HG03432 (cell line): ENCODE measurements around the gene SPDYE3.
"Not testable (repeated sequence)": the region's sequence is repeated elsewhere in the genome, so short reads cannot be mapped to it uniquely, and the experiment has no call there.

Experiments
- ATAC-seq: cut with Tn5 transposase; IDR thresholded peaks from one replicate; pipeline ENCODE4 v1.9.1; 2021; ENCODE audit warnings: mild to moderate bottlenecking, moderate library complexity; ENCODE audit not compliant: unreplicated experiment

SPDYE3 gene

DNA sequence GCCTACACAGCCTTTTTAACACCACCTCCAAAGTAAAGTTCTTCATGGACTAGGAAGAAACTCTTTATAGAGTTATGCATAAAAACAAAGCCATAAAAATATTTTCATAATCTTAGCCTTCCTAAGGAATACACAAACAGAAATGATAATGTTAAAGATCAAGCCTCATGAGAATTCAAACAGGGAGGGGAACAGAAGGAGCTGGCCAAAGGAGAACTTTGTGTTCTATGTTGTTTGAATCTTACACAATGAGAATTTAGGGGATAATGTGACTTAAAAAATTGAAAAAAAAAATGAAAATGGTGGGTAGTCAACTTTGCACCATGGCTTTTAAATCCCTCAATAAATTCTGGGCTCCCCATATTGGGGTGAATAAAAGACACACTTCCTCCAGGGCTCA lies 41.3 kb downstream of the SPDYE3 start:
- no peak for ATAC-seq

- ATAC-seq: no peak
Measured at GRCh38 chr7:100349757-100350156, 42.3 kb downstream of the SPDYE3 start.

GRCh38 chr7:100351657-100352058 lies 44.2 kb downstream of the SPDYE3 start:
- ATAC-seq: no peak

- not testable (repeated sequence) for ATAC-seq
Measured at GRCh38 chr7:100352230-100352781, 44.8 kb downstream of the SPDYE3 start.

GRCh38 chr7:100352984-100353684 lies 45.6 kb downstream of the SPDYE3 start:
- no peak for ATAC-seq

GRCh38 chr7:100353685-100354330 lies 46.3 kb downstream of the SPDYE3 start:
- ATAC-seq: no peak

GRCh38 chr7:100356416-100357068 lies 49.0 kb downstream of the SPDYE3 start:
- no peak for ATAC-seq

GRCh38 chr7:100357131-100357561 lies 49.6 kb downstream of the SPDYE3 start:
- no peak for ATAC-seq

DNA sequence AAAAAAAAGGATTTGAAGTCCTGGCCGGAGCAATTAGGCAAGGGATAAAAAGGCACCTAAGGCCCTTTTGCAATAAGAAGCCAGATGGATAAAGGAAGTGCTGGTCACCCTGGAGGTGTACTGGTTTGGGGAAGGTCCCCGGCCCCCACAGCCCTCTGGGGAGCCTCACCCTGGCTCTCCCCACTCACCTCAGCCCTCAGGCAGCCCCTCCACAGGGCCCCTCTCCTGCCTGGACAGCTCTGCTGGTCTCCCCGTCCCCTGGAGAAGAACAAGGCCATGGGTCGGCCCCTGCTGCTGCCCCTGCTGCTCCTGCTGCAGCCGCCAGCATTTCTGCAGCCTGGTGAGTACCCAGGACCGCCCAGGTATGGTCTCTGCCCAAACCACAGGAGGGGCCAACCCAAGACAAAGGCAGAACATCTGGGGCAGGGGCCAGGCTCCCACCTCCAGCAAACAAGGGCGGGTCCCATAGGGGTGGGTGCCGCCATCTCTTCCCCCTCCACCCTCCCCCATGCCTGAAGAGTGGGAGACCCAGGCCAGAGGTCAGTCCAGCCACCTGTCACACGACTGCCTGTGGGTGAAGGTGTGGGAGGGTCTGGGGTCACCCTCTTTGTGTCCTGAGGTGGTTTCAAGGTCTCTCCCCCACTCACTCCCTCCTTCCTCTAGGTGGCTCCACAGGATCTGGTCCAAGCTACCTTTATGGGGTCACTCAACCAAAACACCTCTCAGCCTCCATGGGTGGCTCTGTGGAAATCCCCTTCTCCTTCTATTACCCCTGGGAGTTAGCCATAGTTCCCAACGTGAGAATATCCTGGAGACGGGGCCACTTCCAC lies 50.7 kb downstream of the SPDYE3 start, which contains the start of gene PILRB:
Gene PILRB (plus strand): TSS at position 91 of the 830 bp plus-strand sequence. CDS start 186 bp downstream, at position 277.
- ATAC-seq: peak; percentile 50

- ATAC-seq: no peak
Measured at GRCh38 chr7:100358857-100359212, 51.3 kb downstream of the SPDYE3 start.

DNA sequence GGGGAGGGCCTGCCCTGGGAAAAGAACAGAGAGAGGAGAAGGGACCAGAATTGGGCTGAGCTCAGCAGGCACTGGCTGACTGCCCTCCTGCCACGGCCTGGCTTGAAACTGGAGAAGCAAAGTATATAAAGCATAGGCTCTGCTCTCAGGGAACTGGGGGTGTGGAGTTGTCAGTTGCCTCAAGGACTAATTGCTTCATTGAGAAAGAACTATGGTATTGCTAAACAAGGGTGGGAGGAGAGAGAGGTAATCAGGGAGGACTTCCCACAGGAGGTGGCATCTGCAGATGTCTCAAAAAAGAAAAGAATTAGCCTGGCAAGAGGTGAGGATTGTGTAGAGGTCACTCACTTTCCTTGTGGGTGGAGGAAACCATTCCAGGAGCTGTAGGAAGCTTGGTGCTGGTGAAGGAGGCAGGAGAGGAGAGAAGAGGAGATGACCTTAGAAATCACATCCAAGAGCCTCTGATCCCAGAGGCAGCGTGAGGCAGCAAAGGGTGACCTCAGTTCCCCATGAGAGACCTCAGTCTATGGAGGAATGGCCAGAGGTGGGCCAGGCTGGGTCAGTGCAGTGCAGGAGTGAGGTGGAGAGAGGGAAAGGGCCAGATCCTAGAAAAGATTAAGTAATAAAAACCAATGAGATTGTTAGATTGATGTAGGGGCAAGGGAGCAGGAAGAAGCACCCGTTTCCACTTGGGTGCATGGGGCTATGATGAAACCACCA lies 52.8 kb downstream of the SPDYE3 start:
- no peak for ATAC-seq

DNA sequence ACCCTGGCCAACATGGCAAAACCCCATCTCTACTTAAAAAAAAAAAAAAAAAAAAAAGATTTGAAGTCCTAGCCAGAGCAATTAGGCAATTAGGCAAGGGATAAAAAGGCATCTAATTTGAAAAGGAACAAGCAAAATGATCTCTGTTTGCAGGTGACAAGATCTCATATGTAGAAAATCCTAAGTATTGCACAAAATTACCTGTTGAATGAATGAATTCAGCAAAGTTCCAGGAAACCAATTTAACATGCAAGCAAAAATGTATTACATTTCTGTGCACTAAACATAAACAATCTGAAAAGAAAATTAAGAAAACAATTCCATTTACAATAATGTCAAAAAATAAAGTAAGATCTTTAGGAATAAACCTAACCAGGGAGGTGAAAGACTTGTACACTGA lies 55.6 kb downstream of the SPDYE3 start:
- ATAC-seq: no peak

GRCh38 chr7:100363797-100364196 lies 56.3 kb downstream of the SPDYE3 start:
- not testable (repeated sequence) for ATAC-seq

DNA sequence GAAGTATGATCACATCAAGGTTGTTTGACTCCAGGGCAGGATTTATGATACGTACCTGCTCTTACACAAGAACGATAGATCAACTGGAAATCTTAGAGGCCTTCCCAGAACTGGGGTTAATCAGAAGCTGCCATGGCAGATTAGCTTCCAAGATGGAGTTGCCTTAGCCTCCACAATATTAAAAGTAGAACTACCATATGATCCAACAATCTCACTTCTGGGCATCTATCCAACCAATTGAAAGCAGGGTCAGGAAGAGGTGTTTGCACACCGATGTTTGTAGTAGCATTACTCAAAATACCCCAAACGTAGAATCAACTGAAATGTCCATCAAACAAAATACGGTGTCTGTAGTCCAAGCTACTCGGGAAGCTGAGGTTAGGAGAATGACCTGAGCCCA lies 57.0 kb downstream of the SPDYE3 start:
- no peak for ATAC-seq

DNA sequence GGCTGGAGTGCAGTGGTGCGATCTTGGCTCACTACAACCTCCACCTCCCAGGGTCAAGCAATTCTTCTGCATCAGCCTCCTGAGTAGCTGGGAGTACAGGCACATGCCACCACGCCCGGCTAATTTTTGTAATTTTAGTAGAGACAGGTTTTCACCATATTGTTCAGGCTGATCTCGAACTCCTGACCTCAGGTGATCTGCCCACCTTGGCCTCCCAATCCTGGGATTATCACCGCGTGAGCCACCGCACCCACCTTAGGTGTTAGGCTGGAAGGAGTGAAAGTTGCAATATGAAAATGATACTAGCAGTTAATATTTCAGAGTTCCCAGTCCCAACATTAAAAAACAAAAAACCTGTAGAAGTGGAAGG lies 58.5 kb downstream of the SPDYE3 start:
- ATAC-seq: not testable (repeated sequence)

GRCh38 chr7:100366411-100367250 lies 59.1 kb downstream of the SPDYE3 start:
- ATAC-seq: no peak

GRCh38 chr7:100367251-100367620 lies 59.7 kb downstream of the SPDYE3 start:
- ATAC-seq: no peak

DNA sequence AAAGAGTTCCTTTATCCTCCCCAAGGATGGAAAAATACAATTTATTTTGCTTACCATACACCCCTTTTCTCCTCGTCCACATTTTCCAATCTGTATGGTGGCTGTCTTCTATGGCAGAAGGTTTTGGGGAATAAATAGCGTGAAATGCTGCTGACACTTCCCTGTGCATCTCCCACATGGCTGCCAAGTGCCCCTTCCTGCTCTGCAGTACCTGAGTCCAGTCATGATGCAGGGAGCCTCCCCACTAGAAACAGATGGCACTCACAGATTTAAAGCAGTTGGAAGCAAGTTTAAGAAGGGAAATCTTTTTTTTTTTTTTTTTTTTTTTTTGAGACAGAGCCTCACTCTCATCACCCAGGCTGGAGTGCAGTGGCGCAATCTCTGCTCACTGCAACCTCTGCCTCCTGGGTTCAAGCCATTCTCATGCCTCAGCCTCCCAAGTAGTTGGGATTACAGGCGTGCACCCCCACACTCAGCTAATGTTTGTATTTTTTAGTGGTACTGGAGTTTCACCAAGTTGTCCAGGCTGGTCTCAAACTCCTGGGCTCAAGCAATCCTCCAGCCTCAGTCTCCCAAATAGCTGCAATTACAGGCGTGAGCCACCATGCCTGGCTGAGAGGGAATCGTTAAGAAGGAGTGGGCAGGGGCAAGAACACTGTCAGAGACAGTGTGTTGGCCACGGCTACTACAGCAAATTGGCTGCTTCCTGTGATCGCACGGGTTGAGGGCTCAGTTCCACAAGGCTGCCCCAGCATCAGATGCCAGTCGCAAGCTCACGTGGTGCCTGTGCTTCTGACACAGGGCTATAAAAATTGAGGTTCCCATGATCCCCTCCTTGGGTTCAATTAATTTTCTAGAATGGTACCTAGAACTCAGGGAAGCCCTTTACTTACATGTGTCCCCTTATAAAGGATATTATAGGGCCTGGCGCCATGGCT lies 60.4 kb downstream of the SPDYE3 start:
- ATAC-seq: no peak
